Ishikawa (cell line): ENCODE results near the gene IGF1R.

Source experiments
- CEBPB ChIP-seq: IDR thresholded peaks from 2 replicates; pipeline ENCODE4 v1.6.1; 2012
- CREB1 ChIP-seq: IDR thresholded peaks from 2 replicates; pipeline ENCODE4 v1.6.1; 2012; ENCODE audit warnings: low read depth
- EGR1 ChIP-seq: IDR thresholded peaks from 2 replicates; pipeline ENCODE4 v1.6.1; 2012
- EP300 ChIP-seq: IDR thresholded peaks from 2 replicates; pipeline ENCODE4 v1.6.1; 2012; ENCODE audit warnings: borderline replicate concordance
- FOXM1 ChIP-seq: IDR thresholded peaks from 2 replicates; pipeline ENCODE4 v1.6.1; 2012; ENCODE audit warnings: low read depth, borderline replicate concordance
- NFIC ChIP-seq: IDR thresholded peaks from 2 replicates; pipeline ENCODE4 v1.6.1; 2012
- RAD21 ChIP-seq: IDR thresholded peaks from 2 replicates; pipeline ENCODE4 v1.6.1; 2012; ENCODE audit warnings: low read depth
- TAF1 ChIP-seq: IDR thresholded peaks from 2 replicates; pipeline ENCODE4 v1.6.1; 2012; ENCODE audit warnings: low read depth, mild to moderate bottlenecking
- TCF12 ChIP-seq: IDR thresholded peaks from 2 replicates; pipeline ENCODE4 v1.6.1; 2012; ENCODE audit warnings: low read depth
- TEAD4 ChIP-seq: IDR thresholded peaks from 2 replicates; pipeline ENCODE4 v1.6.1; 2012
- USF1 ChIP-seq: IDR thresholded peaks from 2 replicates; pipeline ENCODE4 v1.6.1; 2012
- YY1 ChIP-seq: IDR thresholded peaks from 2 replicates; pipeline ENCODE4 v1.6.1; 2012; ENCODE audit warnings: low read depth
- ZBTB7A ChIP-seq: IDR thresholded peaks from 2 replicates; pipeline ENCODE4 v1.6.1; 2012; ENCODE audit warnings: low read depth
- TF ChIP-seq, protein P1 (sequence below): IDR thresholded peaks from 2 replicates; pipeline ENCODE4 v1.6.1; 2012
- TF ChIP-seq, protein P2 (sequence below): IDR thresholded peaks from 2 replicates; pipeline ENCODE4 v1.6.1; 2012; ENCODE audit warnings: low read depth, mild to moderate bottlenecking

Gene IGF1R

GRCh38 chr15:98854496-98854895, 206.2 kb downstream of the IGF1R start:
- TF ChIP-seq RAD21: no peak
- TF ChIP-seq TEAD4: no peak
- TF ChIP-seq EGR1: no peak
- no peak for TF ChIP-seq TCF12
- TF ChIP-seq FOXM1: no peak
- TF ChIP-seq CREB1: no peak
- no peak for TF ChIP-seq TAF1
- TF ChIP-seq EP300: no peak
- TF ChIP-seq CEBPB: no peak
- no peak for TF ChIP-seq NFIC
- TF ChIP-seq, protein P1, sequence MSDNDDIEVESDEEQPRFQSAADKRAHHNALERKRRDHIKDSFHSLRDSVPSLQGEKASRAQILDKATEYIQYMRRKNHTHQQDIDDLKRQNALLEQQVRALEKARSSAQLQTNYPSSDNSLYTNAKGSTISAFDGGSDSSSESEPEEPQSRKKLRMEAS: no peak
- TF ChIP-seq YY1: no peak
- TF ChIP-seq, protein P2, sequence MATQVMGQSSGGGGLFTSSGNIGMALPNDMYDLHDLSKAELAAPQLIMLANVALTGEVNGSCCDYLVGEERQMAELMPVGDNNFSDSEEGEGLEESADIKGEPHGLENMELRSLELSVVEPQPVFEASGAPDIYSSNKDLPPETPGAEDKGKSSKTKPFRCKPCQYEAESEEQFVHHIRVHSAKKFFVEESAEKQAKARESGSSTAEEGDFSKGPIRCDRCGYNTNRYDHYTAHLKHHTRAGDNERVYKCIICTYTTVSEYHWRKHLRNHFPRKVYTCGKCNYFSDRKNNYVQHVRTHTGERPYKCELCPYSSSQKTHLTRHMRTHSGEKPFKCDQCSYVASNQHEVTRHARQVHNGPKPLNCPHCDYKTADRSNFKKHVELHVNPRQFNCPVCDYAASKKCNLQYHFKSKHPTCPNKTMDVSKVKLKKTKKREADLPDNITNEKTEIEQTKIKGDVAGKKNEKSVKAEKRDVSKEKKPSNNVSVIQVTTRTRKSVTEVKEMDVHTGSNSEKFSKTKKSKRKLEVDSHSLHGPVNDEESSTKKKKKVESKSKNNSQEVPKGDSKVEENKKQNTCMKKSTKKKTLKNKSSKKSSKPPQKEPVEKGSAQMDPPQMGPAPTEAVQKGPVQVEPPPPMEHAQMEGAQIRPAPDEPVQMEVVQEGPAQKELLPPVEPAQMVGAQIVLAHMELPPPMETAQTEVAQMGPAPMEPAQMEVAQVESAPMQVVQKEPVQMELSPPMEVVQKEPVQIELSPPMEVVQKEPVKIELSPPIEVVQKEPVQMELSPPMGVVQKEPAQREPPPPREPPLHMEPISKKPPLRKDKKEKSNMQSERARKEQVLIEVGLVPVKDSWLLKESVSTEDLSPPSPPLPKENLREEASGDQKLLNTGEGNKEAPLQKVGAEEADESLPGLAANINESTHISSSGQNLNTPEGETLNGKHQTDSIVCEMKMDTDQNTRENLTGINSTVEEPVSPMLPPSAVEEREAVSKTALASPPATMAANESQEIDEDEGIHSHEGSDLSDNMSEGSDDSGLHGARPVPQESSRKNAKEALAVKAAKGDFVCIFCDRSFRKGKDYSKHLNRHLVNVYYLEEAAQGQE: no peak
- TF ChIP-seq ZBTB7A: no peak
- TF ChIP-seq USF1: no peak

DNA sequence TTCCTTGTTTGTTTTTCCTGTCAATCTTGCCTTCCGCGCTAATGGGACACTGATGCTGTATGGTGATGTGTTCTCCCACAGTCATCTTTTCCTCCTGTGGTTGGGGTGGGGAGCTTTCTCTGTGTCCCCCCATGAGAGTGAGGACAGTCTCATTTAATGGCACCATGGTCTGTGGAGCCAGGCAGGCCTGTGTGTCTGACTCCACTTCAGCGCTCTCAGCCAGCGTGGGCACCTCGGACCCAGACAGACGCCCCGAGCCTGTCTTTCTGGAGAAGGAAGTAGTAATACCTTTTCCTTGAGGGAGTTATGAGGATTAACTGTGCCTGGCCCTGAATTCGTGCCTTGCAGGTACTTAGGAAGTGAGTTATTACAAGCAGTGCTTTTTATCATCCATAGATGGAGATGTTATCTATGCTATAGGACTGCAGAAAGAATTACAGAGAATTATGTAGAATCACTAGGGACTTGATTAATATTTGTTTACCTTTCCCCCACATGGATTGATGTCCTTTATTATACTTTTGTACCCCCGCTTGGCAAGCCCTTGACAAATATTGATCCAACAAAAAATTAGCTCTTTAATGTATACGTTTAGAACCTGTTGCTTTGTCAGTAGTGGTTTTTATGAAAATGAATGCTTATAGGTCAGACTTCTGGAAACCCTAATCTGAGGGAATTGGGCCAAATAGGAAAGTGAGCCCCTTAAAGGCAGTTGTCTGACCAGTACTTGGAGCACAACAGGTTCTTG, 206.9 kb downstream of the IGF1R start:
- no peak for TF ChIP-seq CREB1
- TF ChIP-seq TAF1: no peak
- no peak for TF ChIP-seq YY1
- TF ChIP-seq, protein P1: no peak
- no peak for TF ChIP-seq EGR1
- no peak for TF ChIP-seq NFIC
- no peak for TF ChIP-seq USF1
- TF ChIP-seq, protein P2: no peak
- no peak for TF ChIP-seq EP300
- TF ChIP-seq TCF12: no peak
- no peak for TF ChIP-seq TEAD4
- no peak for TF ChIP-seq RAD21
- no peak for TF ChIP-seq FOXM1
- no peak for TF ChIP-seq CEBPB
- TF ChIP-seq ZBTB7A: no peak

- TF ChIP-seq ZBTB7A (no peak), CREB1 (no peak), FOXM1 (no peak), YY1 (no peak)
Measured at GRCh38 chr15:98855815-98856531, 207.6 kb downstream of the IGF1R start.

DNA sequence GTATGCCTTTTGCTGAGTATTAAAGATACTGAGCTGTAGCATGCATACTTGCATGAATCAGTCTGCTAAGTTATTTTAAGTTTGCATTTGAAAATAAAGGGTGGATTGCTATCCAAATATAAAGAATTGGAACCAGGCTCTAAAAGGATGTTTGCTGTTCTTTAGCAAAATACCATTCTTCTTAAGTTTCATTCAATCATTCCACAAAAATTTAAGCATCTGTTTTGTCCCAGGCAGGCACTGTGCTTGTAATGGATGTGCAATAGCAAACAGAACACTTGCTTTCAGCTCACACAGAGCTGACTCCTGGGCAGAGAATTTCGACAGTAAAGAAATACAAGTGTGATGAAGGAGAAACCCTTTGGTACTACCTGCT, 208.2 kb downstream of the IGF1R start:
- no peak for TF ChIP-seq CREB1
- TF ChIP-seq USF1: no peak
- no peak for TF ChIP-seq YY1
- no peak for TF ChIP-seq TCF12
- TF ChIP-seq CEBPB: no peak
- TF ChIP-seq, protein P2: no peak
- no peak for TF ChIP-seq TAF1
- TF ChIP-seq FOXM1: no peak
- no peak for TF ChIP-seq RAD21
- TF ChIP-seq NFIC: no peak
- no peak for TF ChIP-seq TEAD4
- no peak for TF ChIP-seq ZBTB7A
- no peak for TF ChIP-seq EGR1
- TF ChIP-seq, protein P1: no peak
- TF ChIP-seq EP300: no peak
